ENCODE results near the gene KLHL36.
A peak's percentile ranks its signal among the peaks of the same experiment; 100 is the strongest.

KLHL36 gene

DNA sequence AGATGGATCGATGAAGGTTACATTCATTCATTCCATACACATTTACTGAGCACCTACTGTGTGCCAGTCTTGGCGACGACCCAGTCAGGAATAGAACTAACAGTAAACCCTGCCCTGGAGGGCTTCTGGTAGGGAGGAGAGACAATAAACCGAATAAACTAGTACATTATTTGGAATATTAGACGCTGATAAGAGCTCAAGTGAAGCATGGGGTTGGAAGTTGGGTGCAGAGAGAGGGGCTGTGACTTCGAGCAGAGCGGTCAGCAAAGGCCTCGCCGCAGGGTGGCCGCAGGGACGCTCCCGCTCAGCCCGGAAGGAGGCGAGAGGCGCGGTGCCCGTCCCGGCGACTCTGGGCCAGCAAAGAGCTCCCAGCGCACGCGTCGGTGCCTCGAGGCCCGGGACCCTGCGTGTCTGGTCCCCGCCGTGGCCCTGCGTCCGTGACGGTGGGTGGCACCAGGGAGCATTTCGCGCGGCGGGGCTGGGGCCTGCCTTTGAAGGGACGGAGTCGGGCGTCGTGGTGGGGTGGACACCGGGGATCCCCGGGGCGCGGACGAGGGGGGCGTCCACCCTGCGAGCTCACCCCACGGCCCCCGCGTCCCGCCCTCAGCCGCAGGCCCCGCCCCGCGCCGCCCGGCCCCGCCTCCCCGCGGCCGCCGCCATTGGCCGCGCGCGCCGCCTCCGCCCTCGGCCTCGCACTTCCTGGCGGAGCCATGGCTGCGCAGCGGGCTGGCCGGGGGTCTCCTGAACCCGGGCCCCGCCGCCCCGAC is at the start of gene KLHL36:
KLHL36 (plus strand) TSS at position 684 of the 767 bp plus-strand sequence. CDS start 2,357 bp downstream, outside the sequence.
- peak; percentile 95 for DNase-seq (ENCODE audit: low spot score)

DNA sequence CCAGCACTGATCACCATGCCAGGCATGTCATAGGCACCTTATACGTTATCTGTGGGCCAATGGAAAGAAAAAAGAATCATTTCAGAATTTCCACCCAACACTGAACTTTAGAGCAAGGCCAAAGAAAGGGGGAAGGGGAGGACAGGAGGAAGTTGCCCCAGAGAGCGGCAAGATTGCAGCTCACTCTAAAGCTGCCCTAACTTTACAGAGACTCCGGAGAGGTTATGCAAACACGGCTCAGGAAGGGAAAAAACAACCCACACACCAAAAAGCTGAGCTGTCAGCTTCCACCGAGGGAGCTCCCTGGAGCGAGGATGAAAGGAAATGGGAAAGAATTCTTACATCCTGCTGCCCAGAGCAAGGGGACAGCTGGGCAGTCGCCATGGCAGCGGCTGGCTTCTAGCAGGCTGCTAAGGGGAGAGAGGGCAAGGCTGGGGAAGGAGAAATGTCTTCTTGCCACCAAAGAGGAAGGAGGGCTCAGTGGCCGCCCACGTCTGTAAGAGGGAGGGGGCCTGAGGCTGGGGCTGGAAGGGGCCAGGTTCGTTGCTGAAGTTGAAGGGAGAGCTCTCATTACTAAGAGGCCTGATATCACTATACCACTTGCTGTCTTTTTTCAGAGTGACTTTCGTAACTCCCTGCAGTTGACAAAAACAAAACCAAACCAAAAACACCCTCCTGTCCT is 48.6 kb upstream of the KLHL36 start:
- DNase-seq (ENCODE audit: low spot score), result peak; percentile 67

GRCh38 chr16:84600343-84601229 is 47.7 kb upstream of the KLHL36 start:
- no peak for DNase-seq (ENCODE audit: low spot score)

- DNase-seq (ENCODE audit: low spot score), result peak; percentile 94
These were observed 45.0 kb upstream of the KLHL36 start for GRCh38 chr16:84603140-84603816.

DNA sequence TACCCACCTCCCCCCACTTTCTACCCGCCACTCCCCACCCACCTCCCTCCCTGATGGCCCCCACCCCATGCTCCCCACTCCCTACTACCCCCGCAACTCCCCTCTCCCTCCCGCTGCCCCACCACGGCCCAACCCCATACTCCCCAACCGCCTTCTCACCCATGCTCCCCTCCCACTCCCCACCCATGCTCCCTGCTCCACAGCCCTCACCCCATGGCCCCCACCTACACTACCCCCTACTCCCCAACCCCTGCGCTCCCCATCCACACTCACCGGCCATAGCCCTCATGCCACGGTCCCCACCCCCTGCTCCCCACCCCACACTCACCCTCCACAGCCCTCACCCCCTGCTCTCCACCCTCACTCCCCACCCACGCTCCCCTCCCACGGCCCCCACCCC is 44.4 kb upstream of the KLHL36 start:
- DNase-seq (ENCODE audit: low spot score), result no peak

GRCh38 chr16:84604477-84605013 is 43.8 kb upstream of the KLHL36 start:
- no peak for DNase-seq (ENCODE audit: low spot score)

GRCh38 chr16:84605339-84605848 is 42.9 kb upstream of the KLHL36 start:
- no peak for DNase-seq (ENCODE audit: low spot score)

GRCh38 chr16:84606081-84606875 is 42.0 kb upstream of the KLHL36 start:
- DNase-seq (ENCODE audit: low spot score), result no peak

DNA sequence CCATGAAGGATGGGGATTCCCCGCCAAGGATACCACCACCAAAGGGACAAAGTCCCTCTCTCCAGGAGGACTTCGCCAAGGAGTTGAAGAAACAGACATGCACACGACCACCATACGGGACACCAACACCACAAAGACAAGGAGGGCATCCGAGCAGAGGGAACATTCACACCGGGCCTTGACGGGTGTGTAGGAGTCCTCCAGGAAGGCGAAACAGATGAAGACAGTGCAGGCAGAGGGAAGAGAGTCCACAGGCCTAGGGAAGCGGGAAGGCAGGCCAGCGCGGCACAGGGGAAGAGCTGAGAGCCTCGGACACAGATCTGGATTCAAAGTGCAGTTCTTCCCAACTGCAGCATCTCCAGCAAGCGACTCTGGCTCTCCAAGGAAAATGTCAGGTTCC is 41.2 kb upstream of the KLHL36 start:
- DNase-seq (ENCODE audit: low spot score), result no peak

DNA sequence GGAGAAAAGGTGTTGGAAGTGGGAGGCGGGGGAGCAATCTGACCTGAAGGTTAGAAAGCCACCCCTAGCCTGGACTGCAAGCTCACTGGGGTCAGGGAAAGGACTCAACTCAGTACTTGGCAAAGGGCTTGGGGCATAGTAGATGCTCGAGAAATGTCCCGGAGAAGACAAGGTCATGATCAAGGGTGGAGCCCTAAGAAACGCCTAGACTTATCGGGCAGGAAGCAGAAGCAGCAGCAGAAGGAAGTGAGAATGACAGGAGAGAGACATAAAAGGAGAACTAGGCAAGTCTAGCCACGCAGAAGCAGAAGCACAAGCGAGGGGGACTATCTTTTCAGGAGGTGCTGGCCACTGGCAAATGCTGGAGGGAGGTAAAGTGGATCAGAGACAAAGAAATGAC is 40.6 kb upstream of the KLHL36 start:
- no peak for DNase-seq (ENCODE audit: low spot score)

- no peak for DNase-seq (ENCODE audit: low spot score)
These were observed 40.0 kb upstream of the KLHL36 start for GRCh38 chr16:84608282-84608681.

DNA sequence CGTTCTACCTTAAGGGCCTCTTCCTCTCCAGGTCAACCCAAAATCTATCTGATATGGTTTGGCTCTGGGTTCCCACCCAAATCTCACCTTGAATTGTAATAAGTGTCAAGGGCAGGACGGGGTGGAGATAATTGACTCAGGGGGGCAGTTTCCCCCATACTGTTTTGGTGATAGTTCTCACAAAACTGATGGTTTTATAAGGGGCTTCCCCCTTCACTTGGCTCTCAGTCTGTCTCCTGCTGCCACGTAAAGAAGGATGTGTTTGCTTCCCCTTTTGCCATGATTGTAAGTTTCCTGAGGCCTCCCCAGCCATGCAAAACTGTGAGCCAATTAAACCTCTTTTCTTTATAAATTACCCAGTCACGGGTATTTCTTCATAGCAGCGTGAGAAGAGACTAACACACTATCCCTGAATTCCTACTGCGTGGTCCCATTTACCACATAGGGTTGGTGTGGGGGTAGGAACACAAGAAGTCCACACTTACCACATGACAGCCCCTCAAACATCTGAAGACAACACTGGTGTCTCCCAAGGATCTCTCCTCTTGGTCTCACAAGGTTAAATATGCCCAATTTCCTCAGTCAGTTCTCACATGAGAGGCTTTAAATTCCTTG is 38.6 kb upstream of the KLHL36 start:
- DNase-seq (ENCODE audit: low spot score), result no peak

DNA sequence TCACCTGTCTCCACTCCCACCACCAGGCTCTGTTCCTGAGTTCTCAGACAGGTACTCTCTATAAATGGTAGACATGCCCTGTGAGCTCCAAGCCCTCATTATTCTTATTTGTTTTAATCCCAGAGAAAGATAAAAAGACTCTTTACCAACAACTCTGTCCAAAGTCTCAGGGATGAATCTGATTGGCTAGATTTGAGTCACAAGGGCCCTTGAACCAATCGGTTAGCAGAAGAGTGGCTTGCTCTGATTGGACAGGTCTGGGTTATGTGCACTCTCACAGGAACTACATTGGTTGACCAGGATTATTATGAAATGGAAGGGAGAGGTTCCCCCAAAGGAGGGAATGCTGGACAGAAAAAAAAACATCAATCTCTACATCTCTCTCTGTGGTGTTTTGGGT is 37.9 kb upstream of the KLHL36 start:
- no peak for DNase-seq (ENCODE audit: low spot score)

- DNase-seq (ENCODE audit: low spot score), result peak; percentile 27
These were observed 37.3 kb upstream of the KLHL36 start for GRCh38 chr16:84611041-84611440.

GRCh38 chr16:84612686-84613085 is 35.6 kb upstream of the KLHL36 start:
- DNase-seq (ENCODE audit: low spot score), result no peak

- no peak for DNase-seq (ENCODE audit: low spot score)
These were observed 34.8 kb upstream of the KLHL36 start for GRCh38 chr16:84613408-84614072.

- DNase-seq (ENCODE audit: low spot score), result no peak
These were observed 34.2 kb upstream of the KLHL36 start for GRCh38 chr16:84614073-84614459.

DNA sequence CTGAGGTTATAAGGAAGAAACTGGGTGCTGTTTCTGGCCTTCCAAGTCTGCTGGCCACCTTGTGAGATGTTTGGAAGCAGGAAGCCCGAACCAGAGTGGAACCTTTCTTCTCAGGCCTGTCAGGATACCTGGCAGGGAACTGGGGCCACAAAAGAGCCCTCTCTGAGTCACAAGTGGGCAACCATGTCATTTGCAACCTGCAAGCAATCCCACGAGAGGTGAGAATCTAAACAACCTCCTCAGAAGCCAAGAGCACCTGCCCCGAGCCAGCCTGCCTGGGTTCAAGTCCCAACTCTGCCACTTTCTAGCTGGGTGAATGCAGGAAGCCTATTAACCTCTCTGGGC is 33.7 kb upstream of the KLHL36 start:
- DNase-seq (ENCODE audit: low spot score), result no peak

GRCh38 chr16:84614968-84615813 is 33.1 kb upstream of the KLHL36 start:
- no peak for DNase-seq (ENCODE audit: low spot score)
